DMS53 (cell line): Measurements from ENCODE around the gene EDDM13.
"Not testable (repeated sequence)": the region's sequence is repeated elsewhere in the genome, so short reads cannot be mapped to it uniquely, and the experiment has no call there.

Experiments used
- DNase-seq: peaks from one replicate; lab custom pipeline; 2025; lab: John Stamatoyannopoulos, UW

Gene EDDM13, protein sequence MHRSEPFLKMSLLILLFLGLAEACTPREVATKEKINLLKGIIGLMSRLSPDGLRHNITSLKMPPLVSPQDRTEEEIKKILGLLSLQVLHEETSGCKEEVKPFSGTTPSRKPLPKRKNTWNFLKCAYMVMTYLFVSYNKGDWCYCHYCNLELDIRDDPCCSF

GRCh38 chr19:56272161-56272798 lies at the start of gene EDDM13:
Gene EDDM13 (plus strand): TSS chr19:56272748. CDS start chr19:56272835, 87 bp downstream.
- DNase-seq: no peak

- DNase-seq: no peak
Observed at GRCh38 chr19:56222901-56223300, 49.6 kb upstream of the EDDM13 start.

GRCh38 chr19:56223481-56223880 lies 49.1 kb upstream of the EDDM13 start:
- no peak for DNase-seq

DNA sequence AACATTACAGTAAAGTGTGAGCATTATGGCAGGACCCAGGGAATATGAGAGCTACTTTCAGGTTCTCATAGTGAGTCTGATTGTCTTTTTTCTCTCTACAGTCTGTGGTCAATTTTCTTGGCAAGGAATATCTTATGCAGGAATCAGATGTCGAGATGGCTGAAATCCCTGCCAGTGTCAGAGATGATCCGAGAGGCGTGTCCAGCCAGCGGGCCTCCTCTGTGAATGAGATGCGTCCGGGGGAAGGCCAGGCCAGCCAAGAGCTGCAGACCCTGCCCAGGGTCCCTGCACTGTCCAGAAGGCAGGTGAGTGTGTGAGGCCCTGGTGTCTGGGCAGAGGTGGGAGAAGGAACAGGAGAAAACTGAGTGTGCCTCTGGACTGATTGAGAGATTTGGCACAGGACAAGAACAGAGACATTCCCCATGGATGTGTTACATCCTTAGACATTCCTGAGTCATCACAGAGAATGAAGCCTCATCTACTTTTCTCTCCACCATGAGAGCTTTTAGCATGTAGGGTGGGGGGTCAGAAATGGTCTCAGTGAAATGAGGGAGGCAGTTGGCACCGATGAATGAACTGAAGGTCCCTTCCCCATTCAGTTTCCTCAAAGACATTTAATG lies 27.3 kb upstream of the EDDM13 start:
- no peak for DNase-seq

DNA sequence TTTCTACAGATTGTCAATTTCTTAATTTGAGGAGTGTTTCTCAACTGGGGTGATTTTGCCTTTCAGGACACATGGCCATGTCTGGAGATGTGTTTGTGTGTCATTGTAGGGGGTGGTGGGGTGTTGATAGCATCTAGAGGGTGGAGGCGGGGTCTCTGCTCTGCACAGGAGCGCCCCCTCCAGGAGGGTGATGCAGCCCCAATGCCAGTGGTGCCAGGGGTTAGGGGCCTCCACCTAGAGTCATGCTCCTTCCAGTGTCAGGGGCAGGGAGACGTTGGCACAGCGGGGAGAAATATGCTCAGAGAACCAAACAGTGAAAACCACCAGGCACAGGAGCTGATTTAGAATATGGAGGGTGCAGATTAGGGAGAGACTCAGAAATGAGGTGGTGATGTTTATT lies 26.8 kb upstream of the EDDM13 start:
- DNase-seq: not testable (repeated sequence)

GRCh38 chr19:56248736-56249338 lies 23.7 kb upstream of the EDDM13 start:
- not testable (repeated sequence) for DNase-seq

DNA sequence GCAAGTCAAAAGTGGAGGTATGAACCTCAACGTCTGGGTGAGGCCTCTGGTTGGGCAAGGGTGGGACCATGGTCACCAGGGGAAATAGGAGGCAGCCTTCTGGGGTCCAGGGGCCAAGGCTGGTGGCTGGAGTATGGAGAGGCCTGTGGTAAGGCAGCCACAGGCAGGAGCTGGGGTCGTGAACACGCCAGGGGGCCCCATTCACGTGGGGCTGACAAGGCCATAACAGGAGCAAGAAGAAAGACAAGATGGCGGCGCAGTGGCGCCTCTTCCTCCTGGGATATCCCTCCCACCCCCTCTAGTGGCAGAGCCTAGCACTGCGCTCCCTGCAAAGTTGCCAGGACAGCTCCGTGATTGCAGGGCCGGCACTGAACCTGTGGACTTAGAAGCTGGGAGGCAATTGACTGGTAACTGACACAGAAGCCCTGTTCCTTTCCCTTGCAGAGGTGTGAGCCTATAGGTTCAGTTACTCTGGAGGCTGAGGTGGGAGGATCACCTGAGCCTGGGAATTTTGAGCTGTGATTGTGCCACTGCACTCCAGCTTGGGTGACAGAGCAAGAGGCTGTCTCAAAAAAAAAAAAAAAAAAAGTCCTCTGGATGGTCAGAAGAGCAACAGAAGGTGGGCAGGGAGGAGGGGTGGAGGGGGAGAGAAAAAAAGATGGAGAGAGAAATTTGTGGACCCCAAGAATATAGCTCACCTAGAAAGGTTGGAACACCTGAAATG lies 19.7 kb upstream of the EDDM13 start:
- peak; percentile 93 for DNase-seq

GRCh38 chr19:56253737-56254136 lies 18.8 kb upstream of the EDDM13 start:
- peak; percentile 85 for DNase-seq

DNA sequence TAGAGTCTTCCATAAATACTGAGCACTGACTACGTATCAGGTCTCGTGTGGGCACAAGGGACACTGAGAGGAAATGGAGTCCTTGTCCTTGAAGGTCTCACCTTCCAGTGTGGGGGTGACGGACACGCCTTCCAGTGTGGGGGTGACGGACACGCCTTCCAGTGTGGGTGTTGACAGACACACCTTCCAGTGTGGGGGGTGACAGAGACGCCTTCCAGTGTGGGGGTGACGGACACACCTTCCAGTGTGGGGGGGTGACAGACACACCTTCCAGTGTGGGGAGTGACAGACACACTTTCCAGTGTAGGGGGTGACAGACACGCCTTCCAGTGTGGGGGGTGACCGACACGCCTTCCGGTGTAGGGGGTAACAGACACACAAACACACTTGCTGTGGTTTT lies 14.3 kb upstream of the EDDM13 start:
- no peak for DNase-seq

DNA sequence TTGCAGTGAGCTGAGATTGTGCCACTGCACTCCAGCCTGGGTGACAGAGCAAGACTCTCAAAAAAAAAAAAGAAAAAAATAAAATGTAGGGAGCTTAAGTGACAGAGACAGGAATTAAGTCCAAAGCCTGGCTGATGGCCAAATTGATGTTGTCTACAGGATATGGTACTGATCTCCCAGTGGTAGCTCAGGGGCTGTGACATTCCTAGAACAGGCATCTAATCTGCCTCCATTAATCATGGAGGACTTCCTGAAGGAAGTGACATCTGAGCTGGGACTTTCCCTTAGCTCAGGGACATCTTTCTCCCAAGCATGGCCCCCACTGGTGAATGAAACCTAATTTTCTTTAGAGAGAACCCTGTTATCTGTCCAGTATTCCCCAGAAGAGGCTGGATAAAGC lies 11.4 kb upstream of the EDDM13 start:
- DNase-seq: no peak

- DNase-seq: not testable (repeated sequence)
Observed at GRCh38 chr19:56261932-56262331, 10.6 kb upstream of the EDDM13 start.

GRCh38 chr19:56263319-56263718 lies 9.2 kb upstream of the EDDM13 start:
- no peak for DNase-seq

GRCh38 chr19:56266051-56266450 lies 6.5 kb upstream of the EDDM13 start:
- no peak for DNase-seq

- no peak for DNase-seq
Observed at GRCh38 chr19:56269348-56269747, 3.2 kb upstream of the EDDM13 start.

- DNase-seq: no peak
Observed at GRCh38 chr19:56270676-56271075, 1.9 kb upstream of the EDDM13 start.

DNA sequence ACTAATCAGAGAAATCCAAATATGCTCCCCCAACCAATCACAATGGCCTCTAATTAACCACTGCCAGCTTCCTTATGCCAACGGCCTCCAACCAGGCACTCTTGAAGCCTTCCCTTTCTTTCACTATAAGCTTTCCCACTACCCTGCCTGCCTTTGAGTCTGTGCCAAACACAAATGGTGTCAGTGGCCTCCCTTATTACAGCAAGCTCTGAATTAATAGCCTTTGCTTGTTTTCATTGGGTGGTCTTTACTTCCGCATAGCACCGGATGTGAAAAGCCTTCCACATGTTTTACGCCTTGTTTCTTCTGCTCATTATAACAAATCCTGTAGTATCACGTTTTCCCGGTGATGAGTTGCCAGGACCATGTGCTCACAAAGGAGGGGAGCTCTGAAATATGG lies 1.4 kb upstream of the EDDM13 start:
- no peak for DNase-seq

DNA sequence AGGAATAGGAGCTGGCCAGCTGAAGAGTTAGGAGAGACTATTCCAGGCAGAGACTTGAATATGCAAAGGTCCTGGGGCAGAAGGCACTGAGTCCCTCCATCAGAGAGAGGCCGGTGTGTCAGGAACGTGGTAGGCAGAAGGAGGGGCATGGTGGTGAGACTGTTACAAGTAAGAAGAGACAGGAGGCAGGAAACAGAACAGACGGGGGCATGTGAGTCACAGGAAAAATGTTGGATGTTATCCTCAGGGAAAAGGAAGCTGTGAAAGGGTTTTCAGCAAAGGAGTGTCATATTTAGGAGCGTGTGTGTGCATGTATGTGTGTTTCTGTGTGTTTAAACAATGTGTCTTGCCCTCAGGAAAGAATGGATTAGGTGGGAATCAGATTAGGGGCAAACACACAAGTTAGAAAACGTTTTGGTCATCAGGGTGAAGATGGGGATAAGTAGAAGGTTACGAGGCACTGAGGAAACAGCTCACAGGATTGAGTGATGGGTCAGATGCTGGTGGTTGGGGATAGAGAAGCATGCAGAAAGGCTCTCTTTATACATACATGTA lies 1.1 kb downstream of the EDDM13 start:
- DNase-seq: no peak

- DNase-seq: no peak
Observed at GRCh38 chr19:56282809-56283208, 10.3 kb downstream of the EDDM13 start.

GRCh38 chr19:56284746-56285145 lies 12.2 kb downstream of the EDDM13 start:
- no peak for DNase-seq

- no peak for DNase-seq
Observed at GRCh38 chr19:56290104-56290503, 17.6 kb downstream of the EDDM13 start.

- DNase-seq: no peak
Observed at GRCh38 chr19:56291867-56292266, 19.3 kb downstream of the EDDM13 start.

DNA sequence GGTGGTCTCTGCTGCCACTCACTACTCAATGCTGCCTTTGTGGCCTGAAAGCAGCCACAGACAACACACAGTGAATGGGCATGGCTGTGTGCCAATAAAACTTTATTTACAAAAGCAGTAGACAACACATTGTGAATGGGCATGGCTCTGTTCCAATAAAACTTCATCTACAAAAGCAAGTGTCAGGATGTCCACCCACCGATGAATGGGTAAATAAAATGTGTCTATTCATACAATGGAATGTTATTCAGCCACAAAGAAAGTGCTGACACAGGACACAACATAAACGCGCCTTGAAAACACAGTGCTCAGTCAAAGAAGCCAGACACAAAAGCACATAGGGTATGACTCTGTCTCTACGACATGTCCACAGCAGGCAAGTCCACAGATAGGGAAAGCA lies 22.0 kb downstream of the EDDM13 start:
- DNase-seq: no peak
